Left cardiac atrium (tissue), 4 donors: Measurements from ENCODE around the gene KRTAP4-2. TPM values are rescaled to one million over a fixed set of nuclear protein-coding genes. Genes with fewer than 3 reads are reported as not detected.
"Not testable (repeated sequence)": the region's sequence is repeated elsewhere in the genome, so short reads cannot be mapped to it uniquely, and the experiment has no call there.

Experiments
- ATAC-seq, 2 donors: fragments of 200-7000 bp; cut with Tn5 transposase; one replicate each; pipeline ENCODE4 v1.9.1; 2020; ENCODE audit warnings: mild to moderate bottlenecking in 2 of 2, moderate library complexity in 2 of 2
- DNase-seq: peaks from one replicate; pipeline ENCODE4 v3.0.0-alpha.2; 2020
- intact Hi-C, 2 donors: fragments of 100-400 bp; cut with DNase I; formaldehyde crosslinking; loops; one replicate each; pipeline versions ENCODE4 v1.14.1 to v1.15.1; 2022 to 2023
- long read RNA-seq: library from polyadenylated mRNA; unstranded; transcript quantifications from one replicate; pipeline ENCODE4 v2.0.0, GENCODE V29; 2021
- total RNA-seq, 2 donors: library from RNA; stranded (reverse); fragmentation: NEBNext Ultra II Directional; extraction: Animal tissue kit (Norgen Biotek cat#: 25700); gene quantifications; one replicate each; pipeline ENCODE4 v1.2.1, GENCODE V29; 2021
- donor health status: DM: no; HTN: yes; CAD: no.
- donor health status: DM: no; HTN: yes; CAD: no; lungs with severe emphysema.
- donor health status: DM: yes; HTN: yes; CAD: no.
- donor health status: Dilated cardiomyopathy.

The KRTAP4-2 gene
- total RNA-seq, result not detected
- long read RNA-seq, result 0 reads

- intact Hi-C loops, result no loop called here
- ATAC-seq, result no peak
- no peak for DNase-seq
Observed at GRCh38 chr17:41177727-41178271, at the start of gene KRTAP4-2. Gene KRTAP4-2, minus strand, starts transcription at chr17:41178221. Its CDS starts 57 bp downstream, at chr17:41178164.

GRCh38 chr17:41226598-41227095 is 48.6 kb upstream of the KRTAP4-2 start, which contains the start of gene KRTAP9-2:
Gene KRTAP9-2, plus strand, starts transcription at chr17:41226648. Its CDS starts 7 bp downstream, at chr17:41226655.
- ATAC-seq, intact Hi-C loops, DNase-seq: not testable (repeated sequence)

- intact Hi-C loops, result no loop called here
- ATAC-seq, result no peak
- DNase-seq, result no peak
Observed at GRCh38 chr17:41226051-41226450, 48.0 kb upstream of the KRTAP4-2 start.

- ATAC-seq, result no peak
- no peak for DNase-seq
- intact Hi-C loops, result no loop called here
Observed at GRCh38 chr17:41223821-41224220, 45.8 kb upstream of the KRTAP4-2 start.

GRCh38 chr17:41215681-41216080 is 37.7 kb upstream of the KRTAP4-2 start:
- DNase-seq, result no peak
- intact Hi-C loops, result no loop called here
- no peak for ATAC-seq

GRCh38 chr17:41212524-41213169 is 34.6 kb upstream of the KRTAP4-2 start:
- DNase-seq (no peak), ATAC-seq (no peak)
- intact Hi-C loops, result no loop called here

GRCh38 chr17:41211845-41212466 is 33.9 kb upstream of the KRTAP4-2 start:
- ATAC-seq, result no peak

GRCh38 chr17:41199421-41200078 is 21.5 kb upstream of the KRTAP4-2 start:
- intact Hi-C loops, result no loop called here
- no peak for DNase-seq

More at GRCh38 chr17:41211845-41212466, 33.9 kb upstream of the KRTAP4-2 start:
- intact Hi-C loops, result no loop called here
- DNase-seq, result no peak

GRCh38 chr17:41196068-41196467 is 18.0 kb upstream of the KRTAP4-2 start:
- no peak for DNase-seq
- intact Hi-C loops, result no loop called here

More at GRCh38 chr17:41199421-41200078, 21.5 kb upstream of the KRTAP4-2 start:
- ATAC-seq, result no peak

GRCh38 chr17:41190328-41190727 is 12.3 kb upstream of the KRTAP4-2 start:
- intact Hi-C loops, result no loop called here
- no peak for ATAC-seq
- no peak for DNase-seq

More at GRCh38 chr17:41196068-41196467, 18.0 kb upstream of the KRTAP4-2 start:
- ATAC-seq, result no peak

- ATAC-seq, intact Hi-C loops, DNase-seq: not testable (repeated sequence)
Observed at GRCh38 chr17:41189837-41190318, 11.9 kb upstream of the KRTAP4-2 start, which contains the start of gene KRTAP9-1. Gene KRTAP9-1, plus strand, starts transcription at chr17:41189887. Its CDS starts 0 bp downstream, at chr17:41189887.

- no peak for DNase-seq
- intact Hi-C loops, result no loop called here
- no peak for ATAC-seq
Observed at GRCh38 chr17:41186872-41187271, 8.9 kb upstream of the KRTAP4-2 start.

GRCh38 chr17:41185001-41185400 is 7.0 kb upstream of the KRTAP4-2 start:
- DNase-seq (no peak), ATAC-seq (no peak)
- intact Hi-C loops, result no loop called here

- DNase-seq (no peak), ATAC-seq (no peak)
- intact Hi-C loops, result no loop called here
Observed at GRCh38 chr17:41184480-41184961, 6.5 kb upstream of the KRTAP4-2 start, which contains the start of gene KRTAP4-1. Gene KRTAP4-1, minus strand, starts transcription at chr17:41184911. Its CDS starts 57 bp downstream, at chr17:41184854.

GRCh38 chr17:41178843-41179616 is 1.0 kb upstream of the KRTAP4-2 start:
- intact Hi-C loops, result no loop called here
- no peak for DNase-seq
- no peak for ATAC-seq

- DNase-seq (no peak), ATAC-seq (no peak)
- intact Hi-C loops, result no loop called here
Observed at GRCh38 chr17:41178341-41178740, 320 bp upstream of the KRTAP4-2 start.

- intact Hi-C loops, result no loop called here
- DNase-seq, result no peak
- no peak for ATAC-seq
Observed at GRCh38 chr17:41176744-41177387, 1.2 kb downstream of the KRTAP4-2 start.

GRCh38 chr17:41171886-41172285 is 6.1 kb downstream of the KRTAP4-2 start:
- ATAC-seq, result no peak
- intact Hi-C loops, result no loop called here
- no peak for DNase-seq
